ENCODE results near the gene SYNDIG1. TPM values are rescaled to one million over a fixed set of nuclear protein-coding genes. Genes with fewer than 3 reads are reported as not detected.

SYNDIG1 gene
- total RNA-seq, 1 donor, result 2.2 TPM

- Histone ChIP-seq H3K36me3 (ENCODE audit: insufficient read depth, low read length) (no peaks in the 10 kb centered on the region), H2AFZ (ENCODE audit: low read length) (no peak overlapping the region), H3K4me1 (ENCODE audit: insufficient read depth, low read length) (peaks cover 8% of the 10 kb centered on the region), H3K9me3 (ENCODE audit: low read depth, low read length) (no peaks in the 10 kb centered on the region), H3K4me3 (ENCODE audit: insufficient read depth, low read length) (no peak overlapping the region), H3K4me2 (ENCODE audit: insufficient read depth, low read length) (no peak overlapping the region), H3K79me2 (ENCODE audit: insufficient read depth, low read length) (no peaks in the 10 kb centered on the region), H3K27me3 (ENCODE audit: insufficient read depth, low read length) (peaks cover 13% of the 10 kb centered on the region), H4K20me1 (ENCODE audit: insufficient read depth, low read length) (no peaks in the 10 kb centered on the region), H3K27ac (ENCODE audit: low read depth, low read length) (no peak overlapping the region)
- no peak for TF ChIP-seq CTCF (IDR thresholded peaks at IDR 0.05; ENCODE audit: extremely low read depth, low read depth, low read length)
- DNase-seq (ENCODE audit: insufficient read length, low spot score, missing footprints), result peak; percentile 30
Observed at GRCh38 chr20:24692446-24693200, 223.2 kb downstream of the SYNDIG1 start.

- Histone ChIP-seq H3K79me2 (ENCODE audit: insufficient read depth, low read length) (no peaks in the 10 kb centered on the region), H3K27me3 (ENCODE audit: insufficient read depth, low read length) (peaks cover 13% of the 10 kb centered on the region), H2AFZ (ENCODE audit: low read length) (no peak overlapping the region), H3K4me3 (ENCODE audit: insufficient read depth, low read length) (no peak overlapping the region), H3K27ac (ENCODE audit: low read depth, low read length) (no peak overlapping the region), H3K9me3 (ENCODE audit: low read depth, low read length) (no peaks in the 10 kb centered on the region), H4K20me1 (ENCODE audit: insufficient read depth, low read length) (no peaks in the 10 kb centered on the region), H3K36me3 (ENCODE audit: insufficient read depth, low read length) (no peaks in the 10 kb centered on the region), H3K4me2 (ENCODE audit: insufficient read depth, low read length) (no peak overlapping the region), H3K4me1 (ENCODE audit: insufficient read depth, low read length) (peaks cover 8% of the 10 kb centered on the region)
- DNase-seq (ENCODE audit: insufficient read length, low spot score, missing footprints), result peak; percentile 45
- no peak for TF ChIP-seq CTCF (IDR thresholded peaks at IDR 0.05; ENCODE audit: extremely low read depth, low read depth, low read length)
Observed at GRCh38 chr20:24693466-24694156, 224.2 kb downstream of the SYNDIG1 start.

- Histone ChIP-seq H3K9me3 (ENCODE audit: low read depth, low read length) (no peaks in the 10 kb centered on the region), H3K4me1 (ENCODE audit: insufficient read depth, low read length) (peaks cover 8% of the 10 kb centered on the region), H3K36me3 (ENCODE audit: insufficient read depth, low read length) (no peaks in the 10 kb centered on the region), H3K4me3 (ENCODE audit: insufficient read depth, low read length) (no peak overlapping the region), H3K27me3 (ENCODE audit: insufficient read depth, low read length) (peaks cover 13% of the 10 kb centered on the region), H3K79me2 (ENCODE audit: insufficient read depth, low read length) (no peaks in the 10 kb centered on the region), H3K4me2 (ENCODE audit: insufficient read depth, low read length) (no peak overlapping the region), H3K27ac (ENCODE audit: low read depth, low read length) (no peak overlapping the region), H2AFZ (ENCODE audit: low read length) (peak overlapping the region; percentile 51), H4K20me1 (ENCODE audit: insufficient read depth, low read length) (no peaks in the 10 kb centered on the region)
- peak; percentile 35 for DNase-seq (ENCODE audit: insufficient read length, low spot score, missing footprints)
- no peak for TF ChIP-seq CTCF (IDR thresholded peaks at IDR 0.05; ENCODE audit: extremely low read depth, low read depth, low read length)
Observed at GRCh38 chr20:24694157-24694726, 224.8 kb downstream of the SYNDIG1 start.
